H1 (cell line): ENCODE results near the gene UBA5. TPM values are rescaled to one million over a fixed set of nuclear protein-coding genes. Genes with fewer than 3 reads are reported as not detected.

Source experiments
- CHD7 ChIP-seq: fragments of 300-600 bp; sonication (generic); IDR thresholded peaks from 2 replicates; pipeline ENCODE4 v1.7.1; 2012; ENCODE audit warnings: low read length, moderate library complexity, mild to moderate bottlenecking, inconsistent platforms; ENCODE audit not compliant: insufficient replicate concordance
- EGR1 ChIP-seq: IDR thresholded peaks from 2 replicates; pipeline ENCODE4 v1.6.1; 2011; ENCODE audit warnings: low read depth, low read length, borderline replicate concordance
- EZH2 ChIP-seq: fragments of 200-600 bp; sonication (generic); IDR thresholded peaks from 2 replicates; pipeline ENCODE4 v1.7.1; 2012; ENCODE audit warnings: low read depth, mild to moderate bottlenecking, moderate library complexity, low read length, inconsistent platforms; ENCODE audit not compliant: severe bottlenecking
- GABPA ChIP-seq: IDR thresholded peaks from 2 replicates; pipeline ENCODE4 v1.6.1; 2011; ENCODE audit warnings: mild to moderate bottlenecking, low read length, moderate library complexity, borderline replicate concordance; ENCODE audit not compliant: insufficient read depth
- MAFK ChIP-seq: IDR thresholded peaks from 2 replicates; pipeline ENCODE4 v1.6.1; 2012; ENCODE audit warnings: low read depth, mild to moderate bottlenecking, improper control_type of control experiment, low read length
- SIN3A ChIP-seq, 2 experiments: IDR thresholded peaks in 1 of 2; conservative IDR thresholded peaks in 1 of 2; 2 replicates each; pipeline ENCODE4 v1.6.1; 2011 to 2012; ENCODE audit warnings: low read length in 2 of 2, improper control_type of control experiment in 1 of 2, low read depth in 1 of 2, mild to moderate bottlenecking in 1 of 2
- SP1 ChIP-seq: IDR thresholded peaks from 2 replicates; pipeline ENCODE4 v1.6.1; 2011; ENCODE audit warnings: low read depth, low read length
- polyA plus RNA-seq, 7 experiments: library from polyadenylated mRNA; depleted of rRNA in 3 of 7; stranded (reverse) in 5 of 7; unstranded in 2 of 7; fragments of >200 nt in 5 of 7; fragments of 200-250 nt in 2 of 7; gene quantifications; 1 replicate in 5 of 7; 2 replicates in 1 of 7; 4 replicates in 1 of 7; pipeline versions ENCODE4 v1.2.1 to v1.2.3, GENCODE V29; 2011 to 2013; ENCODE audit warnings: missing spikeins in 2 of 7, mixed read lengths in 2 of 7
- total RNA-seq: library from RNA; stranded (reverse); fragmentation: NEBNext Ultra II Directional; extraction: Animal tissue kit (Norgen Biotek cat#: 25700); gene quantifications from 2 replicates; pipeline ENCODE4 v1.2.1, GENCODE V29; 2021
- TF ChIP-seq, protein P1 (sequence below), 3 experiments: IDR thresholded peaks; 1 replicate in 2 of 3; 2 replicates in 1 of 3; pipeline versions ENCODE4 v1.5.1 to v1.6.1; 2011; ENCODE audit warnings: low read length in 3 of 3, mild to moderate bottlenecking in 3 of 3, inconsistent platforms in 2 of 3, low read depth in 1 of 3, moderate library complexity in 1 of 3; ENCODE audit not compliant: insufficient read depth in 1 of 3; ENCODE audit errors: control extremely low read depth in 1 of 3

The UBA5 gene
- total and polyA plus RNA-seq, 2 of the 8 experiments (the other 6 are each of a cell fraction or from before 2014, with no cell fraction given): 11.0 to 28.0 TPM

GRCh38 chr3:132694991-132695390, 34.9 kb downstream of the UBA5 start (continued):
- TF ChIP-seq CHD7 (no peak), EGR1 (no peak), SP1 (no peak), MAFK (no peak), EZH2 (no peak), SIN3A (conservative IDR thresholded peaks at IDR 0.05 in 1 of 2, IDR thresholded peaks at IDR 0.05 in 1 of 2; ENCODE audit: low read depth in 1 of 2, low read length in 2 of 2) (no peak), GABPA (no peak)
- TF ChIP-seq, protein P1, sequence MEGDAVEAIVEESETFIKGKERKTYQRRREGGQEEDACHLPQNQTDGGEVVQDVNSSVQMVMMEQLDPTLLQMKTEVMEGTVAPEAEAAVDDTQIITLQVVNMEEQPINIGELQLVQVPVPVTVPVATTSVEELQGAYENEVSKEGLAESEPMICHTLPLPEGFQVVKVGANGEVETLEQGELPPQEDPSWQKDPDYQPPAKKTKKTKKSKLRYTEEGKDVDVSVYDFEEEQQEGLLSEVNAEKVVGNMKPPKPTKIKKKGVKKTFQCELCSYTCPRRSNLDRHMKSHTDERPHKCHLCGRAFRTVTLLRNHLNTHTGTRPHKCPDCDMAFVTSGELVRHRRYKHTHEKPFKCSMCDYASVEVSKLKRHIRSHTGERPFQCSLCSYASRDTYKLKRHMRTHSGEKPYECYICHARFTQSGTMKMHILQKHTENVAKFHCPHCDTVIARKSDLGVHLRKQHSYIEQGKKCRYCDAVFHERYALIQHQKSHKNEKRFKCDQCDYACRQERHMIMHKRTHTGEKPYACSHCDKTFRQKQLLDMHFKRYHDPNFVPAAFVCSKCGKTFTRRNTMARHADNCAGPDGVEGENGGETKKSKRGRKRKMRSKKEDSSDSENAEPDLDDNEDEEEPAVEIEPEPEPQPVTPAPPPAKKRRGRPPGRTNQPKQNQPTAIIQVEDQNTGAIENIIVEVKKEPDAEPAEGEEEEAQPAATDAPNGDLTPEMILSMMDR (IDR thresholded peaks at IDR 0.05; ENCODE audit: control extremely low read depth in 1 of 3, insufficient read depth in 1 of 3, low read depth in 1 of 3, low read length in 3 of 3): no peak
